ENCODE data around the gene IFNG-AS1.

- TF ChIP-seq EGR1 (IDR thresholded peaks at IDR 0.05; ENCODE audit: low read depth) (no peak), SIN3A (IDR thresholded peaks at IDR 0.05; ENCODE audit: low read depth) (no peak)
- TF ChIP-seq, protein P1, sequence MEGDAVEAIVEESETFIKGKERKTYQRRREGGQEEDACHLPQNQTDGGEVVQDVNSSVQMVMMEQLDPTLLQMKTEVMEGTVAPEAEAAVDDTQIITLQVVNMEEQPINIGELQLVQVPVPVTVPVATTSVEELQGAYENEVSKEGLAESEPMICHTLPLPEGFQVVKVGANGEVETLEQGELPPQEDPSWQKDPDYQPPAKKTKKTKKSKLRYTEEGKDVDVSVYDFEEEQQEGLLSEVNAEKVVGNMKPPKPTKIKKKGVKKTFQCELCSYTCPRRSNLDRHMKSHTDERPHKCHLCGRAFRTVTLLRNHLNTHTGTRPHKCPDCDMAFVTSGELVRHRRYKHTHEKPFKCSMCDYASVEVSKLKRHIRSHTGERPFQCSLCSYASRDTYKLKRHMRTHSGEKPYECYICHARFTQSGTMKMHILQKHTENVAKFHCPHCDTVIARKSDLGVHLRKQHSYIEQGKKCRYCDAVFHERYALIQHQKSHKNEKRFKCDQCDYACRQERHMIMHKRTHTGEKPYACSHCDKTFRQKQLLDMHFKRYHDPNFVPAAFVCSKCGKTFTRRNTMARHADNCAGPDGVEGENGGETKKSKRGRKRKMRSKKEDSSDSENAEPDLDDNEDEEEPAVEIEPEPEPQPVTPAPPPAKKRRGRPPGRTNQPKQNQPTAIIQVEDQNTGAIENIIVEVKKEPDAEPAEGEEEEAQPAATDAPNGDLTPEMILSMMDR (IDR thresholded peaks at IDR 0.05 in 2 of 3, conservative IDR thresholded peaks at IDR 0.05 in 1 of 3; ENCODE audit: borderline replicate concordance in 1 of 3, insufficient read depth in 1 of 3, low read depth in 2 of 3, low read length in 2 of 3) = no peak
Measured at GRCh38 chr12:67989184-67989920, at the start of gene IFNG-AS1.
